ENCODE results near the gene OXGR1. TPM values are rescaled to one million over a fixed set of nuclear protein-coding genes. Genes with fewer than 3 reads are reported as not detected.

Gene OXGR1
- total and polyA plus RNA-seq, 2 of the 8 experiments (the other 6 are each of a cell fraction or from before 2014, with no cell fraction given): 0.34 to 1.8 TPM

Small RNA genes within 50 kb of the gene (small RNA-seq; reads per million reads assigned to genes)
- not detected for gene RN7SKP7 (ENCODE audit: insufficient read depth)

Other genes with a start within 250 kb of the OXGR1 start
- 2.6 and 3.2 TPM in 2 replicates for gene MBNL2, start 227.9 kb upstream of the OXGR1 start, total RNA-seq (2021; fragmentation: NEBNext Ultra II Directional; extraction: Animal tissue kit (Norgen Biotek cat#: 25700))
- gene MBNL2, start 227.9 kb upstream of the OXGR1 start, polyA plus RNA-seq (2011; rRNA removed): 0.67 and 1.0 TPM in 2 replicates